Endothelial cell of umbilical vein (primary cell): ENCODE results near the gene MTG2. TPM values are rescaled to one million over a fixed set of nuclear protein-coding genes. Genes with fewer than 3 reads are reported as not detected.

Source experiments
- BruUV-seq: library from RNA; stranded (reverse); fragments of 400-500 nt; replicated peaks from 2 replicates; lab custom pipeline; 2021; lab: Mats Ljungman, UMichigan
- CTCF ChIA-PET: fragments of 300-600, 350-600 bp; sonication (Branson Sonifier 250); formaldehyde crosslinking; loops from one replicate; lab custom pipeline; 2021; ENCODE audit warnings: antibody characterized with exemption, inconsistent platforms; lab: Charles Lee
- POLR2A ChIA-PET: fragments of 300-600, 350-600 bp; sonication (Branson Sonifier 250); formaldehyde crosslinking; loops from one replicate; lab custom pipeline; 2021; ENCODE audit warnings: antibody characterized with exemption, inconsistent platforms; lab: Charles Lee
- DNase-seq: peaks from one replicate; pipeline ENCODE4 v3.0.0-alpha.2; 2011; ENCODE audit warnings: low read depth, low spot score
- FAIRE-seq: peaks from 2 replicates; lab custom pipeline; 2011; peaks lifted over from hg19 to GRCh38; lab: Jason Lieb, UNC
- H2AFZ ChIP-seq: 2 replicates; pipeline ENCODE4 v1.6.0; 2012; ENCODE audit warnings: low read depth, low read length, control low read depth, inconsistent platforms
- H3K27ac ChIP-seq: 2 replicates; pipeline ENCODE4 v1.5.1; 2011; ENCODE audit warnings: low read depth, mild to moderate bottlenecking, control low read depth, low read length, moderate library complexity; ENCODE audit not compliant: insufficient read depth
- H3K27me3 ChIP-seq, 2 experiments: 2 replicates each; pipeline versions ENCODE4 v1.6.0 to v1.6.1; 2011; ENCODE audit warnings: low read length in 2 of 2, mixed read lengths in 1 of 2; ENCODE audit not compliant: control insufficient read depth in 2 of 2, insufficient read depth in 2 of 2
- H3K36me3 ChIP-seq, 2 experiments: 2 replicates in 1 of 2; 3 replicates in 1 of 2; pipeline ENCODE4 v1.5.1; 2011; ENCODE audit warnings: low read length in 2 of 2, mild to moderate bottlenecking in 1 of 2, moderate library complexity in 1 of 2; ENCODE audit not compliant: control insufficient read depth in 2 of 2, insufficient read depth in 2 of 2; ENCODE audit errors: extremely low read depth in 1 of 2
- H3K4me1 ChIP-seq: 3 replicates; pipeline ENCODE4 v1.5.1; 2011; ENCODE audit warnings: mild to moderate bottlenecking, low read length; ENCODE audit not compliant: control insufficient read depth, insufficient read depth; ENCODE audit errors: extremely low read depth
- H3K4me2 ChIP-seq: 2 replicates; pipeline ENCODE4 v1.6.1; 2011; ENCODE audit warnings: low read length, control low read depth, mixed read lengths; ENCODE audit not compliant: insufficient read depth
- H3K4me3 ChIP-seq, 3 experiments: fragments of 200-600 bp in 1 of 3; sonication (generic), shearing (Covaris generic) in 1 of 3; replicated peaks in 1 of 3; 2 replicates each; pipeline ENCODE4 v1.5.1; 2011 to 2016; ENCODE audit warnings: control low read depth in 3 of 3, low read length in 3 of 3, mild to moderate bottlenecking in 2 of 3, inconsistent platforms in 1 of 3, low read depth in 1 of 3, moderate library complexity in 1 of 3; ENCODE audit not compliant: insufficient read depth in 1 of 3
- H3K79me2 ChIP-seq: 2 replicates; pipeline ENCODE4 v1.6.0; 2012; ENCODE audit warnings: low read length, inconsistent platforms; ENCODE audit not compliant: control insufficient read depth, insufficient read depth
- H3K9ac ChIP-seq: replicated peaks from 2 replicates; pipeline ENCODE3; 2011; ENCODE audit warnings: low read length, control low read depth; ENCODE audit not compliant: insufficient read depth; ENCODE audit errors: extremely low read depth
- H3K9me1 ChIP-seq: replicated peaks from 3 replicates; pipeline ENCODE4 v1.6.0; 2011; ENCODE audit warnings: mild to moderate bottlenecking, low read length; ENCODE audit not compliant: control insufficient read depth, insufficient read depth; ENCODE audit errors: extremely low read depth
- H3K9me3 ChIP-seq: replicated peaks from 2 replicates; pipeline ENCODE4 v1.5.1; 2012; ENCODE audit warnings: low read length, inconsistent platforms; ENCODE audit not compliant: control insufficient read depth, insufficient read depth
- H4K20me1 ChIP-seq: replicated peaks from 2 replicates; pipeline ENCODE3; 2011; ENCODE audit warnings: mild to moderate bottlenecking, low read length; ENCODE audit not compliant: control insufficient read depth, insufficient read depth; ENCODE audit errors: extremely low read depth
- EZH2 ChIP-seq: IDR thresholded peaks from 2 replicates; pipeline ENCODE4 v1.6.1; 2012; ENCODE audit warnings: borderline replicate concordance, low read depth, mild to moderate bottlenecking, moderate library complexity, low read length, inconsistent platforms; ENCODE audit not compliant: severe bottlenecking
- FOS ChIP-seq: IDR thresholded peaks from 2 replicates; pipeline ENCODE4 v1.6.1; 2011; ENCODE audit warnings: mild to moderate bottlenecking, low read length, moderate library complexity, borderline replicate concordance; ENCODE audit not compliant: insufficient read depth
- GATA2 ChIP-seq: IDR thresholded peaks from 2 replicates; pipeline ENCODE4 v1.7.0; 2011; ENCODE audit warnings: low read depth, mild to moderate bottlenecking, moderate library complexity, mixed read lengths, low read length; ENCODE audit not compliant: insufficient read length, insufficient read depth
- JUN ChIP-seq: IDR thresholded peaks from 2 replicates; pipeline ENCODE4 v1.6.1; 2011; ENCODE audit warnings: borderline replicate concordance, low read depth; ENCODE audit not compliant: insufficient read length, insufficient read depth
- MYC ChIP-seq: IDR thresholded peaks from one replicate; pipeline ENCODE4 v1.6.1; 2011; ENCODE audit warnings: mild to moderate bottlenecking, low read depth, low read length
- POLR2A ChIP-seq: IDR thresholded peaks from 2 replicates; pipeline ENCODE4 v1.6.1; 2012; ENCODE audit warnings: low read depth, mild to moderate bottlenecking, control low read depth, low read length
- POLR2AphosphoS5 ChIP-seq: IDR thresholded peaks from 2 replicates; pipeline ENCODE4 v1.6.1; 2012; ENCODE audit warnings: low read depth, mild to moderate bottlenecking, control low read depth, low read length, moderate library complexity; ENCODE audit not compliant: insufficient read depth
- dilution Hi-C: fragments of 300-500 bp; cut with MboI; formaldehyde crosslinking; loops from one replicate; pipeline ENCODE4 v1.15.0; 2019; ENCODE audit warnings: low sequenced_read_pairs; ENCODE audit not compliant: extremely low pct_ligation_motif_present
- intact Hi-C: fragments of 100-400 bp; cut with micrococcal nuclease; formaldehyde crosslinking; loops from one replicate; pipeline ENCODE4 v1.10.0; 2022
- polyA plus RNA-seq, 4 experiments: library from polyadenylated mRNA; depleted of rRNA in 3 of 4; stranded (reverse) in 3 of 4; unstranded in 1 of 4; fragments of >200 nt; gene quantifications; 2 replicates each; pipeline versions ENCODE4 v1.2.1 to v1.2.3, GENCODE V29; 2011 to 2012; ENCODE audit warnings: missing spikeins in 1 of 4
- total RNA-seq: library from RNA; stranded (reverse); gene quantifications from 2 replicates; pipeline ENCODE4 v1.2.3, GENCODE V29; 2021
- TF ChIP-seq, protein P1 (sequence below), 2 donors: IDR thresholded peaks; 1 replicate in 1 of 2; 2 replicates in 1 of 2; pipeline ENCODE4 v1.5.1; 2011; ENCODE audit warnings: low read length in 2 of 2, mild to moderate bottlenecking in 2 of 2, moderate library complexity in 2 of 2, control low read depth in 1 of 2, inconsistent platforms in 1 of 2, low read depth in 1 of 2; ENCODE audit not compliant: insufficient read depth in 1 of 2; ENCODE audit errors: extremely low read depth in 1 of 2
- TF ChIP-seq, protein P2 (sequence below): IDR thresholded peaks from 2 replicates; pipeline ENCODE4 v1.6.1; 2011; ENCODE audit not compliant: insufficient read depth, insufficient read length

The MTG2 gene
- total and polyA plus RNA-seq, 2 donors (not counting 3 experiments of a cell fraction or from before 2014, with no cell fraction given), result 19.9 to 31.6 TPM

GRCh38 chr20:62235777-62236157 lies 52.9 kb downstream of the MTG2 start:
- no peaks in the 10 kb centered on the region for H3K36me3 ChIP-seq
- DNase-seq (no peak), FAIRE-seq (no peak)
- BruUV-seq, result no TSS peak
- dilution Hi-C loops, result no loop called here
- H3K27me3 ChIP-seq, result no peaks in the 10 kb centered on the region
- TF ChIP-seq, protein P1, sequence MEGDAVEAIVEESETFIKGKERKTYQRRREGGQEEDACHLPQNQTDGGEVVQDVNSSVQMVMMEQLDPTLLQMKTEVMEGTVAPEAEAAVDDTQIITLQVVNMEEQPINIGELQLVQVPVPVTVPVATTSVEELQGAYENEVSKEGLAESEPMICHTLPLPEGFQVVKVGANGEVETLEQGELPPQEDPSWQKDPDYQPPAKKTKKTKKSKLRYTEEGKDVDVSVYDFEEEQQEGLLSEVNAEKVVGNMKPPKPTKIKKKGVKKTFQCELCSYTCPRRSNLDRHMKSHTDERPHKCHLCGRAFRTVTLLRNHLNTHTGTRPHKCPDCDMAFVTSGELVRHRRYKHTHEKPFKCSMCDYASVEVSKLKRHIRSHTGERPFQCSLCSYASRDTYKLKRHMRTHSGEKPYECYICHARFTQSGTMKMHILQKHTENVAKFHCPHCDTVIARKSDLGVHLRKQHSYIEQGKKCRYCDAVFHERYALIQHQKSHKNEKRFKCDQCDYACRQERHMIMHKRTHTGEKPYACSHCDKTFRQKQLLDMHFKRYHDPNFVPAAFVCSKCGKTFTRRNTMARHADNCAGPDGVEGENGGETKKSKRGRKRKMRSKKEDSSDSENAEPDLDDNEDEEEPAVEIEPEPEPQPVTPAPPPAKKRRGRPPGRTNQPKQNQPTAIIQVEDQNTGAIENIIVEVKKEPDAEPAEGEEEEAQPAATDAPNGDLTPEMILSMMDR (IDR thresholded peaks at IDR 0.05; ENCODE audit: extremely low read depth in 1 of 2, insufficient read depth in 1 of 2, low read depth in 1 of 2, low read length in 2 of 2), result no peak
- TF ChIP-seq GATA2, result no peak
- no peak for TF ChIP-seq MYC
- no peak for TF ChIP-seq POLR2AphosphoS5
- TF ChIP-seq JUN, result no peak
- no peak for TF ChIP-seq POLR2A
- TF ChIP-seq, protein P2, sequence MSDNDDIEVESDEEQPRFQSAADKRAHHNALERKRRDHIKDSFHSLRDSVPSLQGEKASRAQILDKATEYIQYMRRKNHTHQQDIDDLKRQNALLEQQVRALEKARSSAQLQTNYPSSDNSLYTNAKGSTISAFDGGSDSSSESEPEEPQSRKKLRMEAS, result no peak
- no peak for TF ChIP-seq EZH2
- TF ChIP-seq FOS, result no peak
- H3K79me2 ChIP-seq, result peaks cover 3% of the 10 kb centered on the region
- peaks cover 5% of the 10 kb centered on the region for H3K4me1 ChIP-seq
- H3K4me3 ChIP-seq, result no peak overlapping the region
- H3K27ac ChIP-seq, result no peak overlapping the region
- intact Hi-C loops, result no loop called here
- no peaks in the 10 kb centered on the region for H4K20me1 ChIP-seq
- POLR2A ChIA-PET, result no interaction called here
- H3K9me3 ChIP-seq, result no peaks in the 10 kb centered on the region
- H3K9me1 ChIP-seq, result no peaks in the 10 kb centered on the region
- CTCF ChIA-PET, result no interaction called here
- no peak overlapping the region for H3K4me2 ChIP-seq
- H3K9ac ChIP-seq, result no peak overlapping the region
- no peak overlapping the region for H2AFZ ChIP-seq
